Measurements from ENCODE around the gene CRIP2. TPM values are rescaled to one million over a fixed set of nuclear protein-coding genes. Genes with fewer than 3 reads are reported as not detected.

Gene CRIP2
- total RNA-seq, 3 donors from 2014 or later: 46.2 to 146 (median 92.1) TPM

- intact Hi-C loops (cut with DNase I; ENCODE audit: low total_unique reads): no loop called here
- no peaks in the 10 kb centered on the region for H3K9me3 ChIP-seq
- TF ChIP-seq POLR2A (IDR thresholded peaks at IDR 0.05) (no peak), CTCF (IDR thresholded peaks at IDR 0.05) (no peak), POLR2AphosphoS5 (IDR thresholded peaks at IDR 0.05) (no peak)
- no peaks in the 10 kb centered on the region for H3K27me3 ChIP-seq
- H3K36me3 ChIP-seq: no peaks in the 10 kb centered on the region
- H3K4me3 ChIP-seq: no peak overlapping the region
- peaks cover 3 to 13% of the 10 kb centered on the region in 2 donors for H3K4me1 ChIP-seq
- H3K27ac ChIP-seq: no peak overlapping the region
- no peak for DNase-seq (ENCODE audit: low spot score in 2 of 2)
Measured at GRCh38 chr14:105497671-105498429, 23.2 kb downstream of the CRIP2 start.

- Histone ChIP-seq H3K36me3 (no peaks in the 10 kb centered on the region), H3K27ac (peak overlapping the region; percentile 40 to 45), H3K27me3 (no peaks in the 10 kb centered on the region), H3K9me3 (no peaks in the 10 kb centered on the region), H3K4me1 (peaks cover 3 to 13% of the 10 kb centered on the region in 2 donors), H3K4me3 (no peak overlapping the region)
- no peak for DNase-seq (ENCODE audit: low spot score in 2 of 2)
- intact Hi-C loops (cut with DNase I; ENCODE audit: low total_unique reads): no loop called here
- TF ChIP-seq POLR2AphosphoS5 (IDR thresholded peaks at IDR 0.05) (no peak), POLR2A (IDR thresholded peaks at IDR 0.05) (no peak), CTCF (IDR thresholded peaks at IDR 0.05) (no peak)
Measured at GRCh38 chr14:105498430-105499255, 24.0 kb downstream of the CRIP2 start.

- peaks cover 3 to 13% of the 10 kb centered on the region in 2 donors for H3K4me1 ChIP-seq
- intact Hi-C loops (cut with DNase I; ENCODE audit: low total_unique reads): no loop called here
- no peak for DNase-seq (ENCODE audit: low spot score in 2 of 2)
- H3K27me3 ChIP-seq: no peaks in the 10 kb centered on the region
- no peak overlapping the region for H3K4me3 ChIP-seq
- no peaks in the 10 kb centered on the region for H3K36me3 ChIP-seq
- peak overlapping the region; percentile 40 to 45 for H3K27ac ChIP-seq
- TF ChIP-seq POLR2A (IDR thresholded peaks at IDR 0.05) (no peak), POLR2AphosphoS5 (IDR thresholded peaks at IDR 0.05) (no peak), CTCF (IDR thresholded peaks at IDR 0.05) (no peak)
- H3K9me3 ChIP-seq: no peaks in the 10 kb centered on the region
Measured at GRCh38 chr14:105499256-105500035, 24.8 kb downstream of the CRIP2 start.

DNA sequence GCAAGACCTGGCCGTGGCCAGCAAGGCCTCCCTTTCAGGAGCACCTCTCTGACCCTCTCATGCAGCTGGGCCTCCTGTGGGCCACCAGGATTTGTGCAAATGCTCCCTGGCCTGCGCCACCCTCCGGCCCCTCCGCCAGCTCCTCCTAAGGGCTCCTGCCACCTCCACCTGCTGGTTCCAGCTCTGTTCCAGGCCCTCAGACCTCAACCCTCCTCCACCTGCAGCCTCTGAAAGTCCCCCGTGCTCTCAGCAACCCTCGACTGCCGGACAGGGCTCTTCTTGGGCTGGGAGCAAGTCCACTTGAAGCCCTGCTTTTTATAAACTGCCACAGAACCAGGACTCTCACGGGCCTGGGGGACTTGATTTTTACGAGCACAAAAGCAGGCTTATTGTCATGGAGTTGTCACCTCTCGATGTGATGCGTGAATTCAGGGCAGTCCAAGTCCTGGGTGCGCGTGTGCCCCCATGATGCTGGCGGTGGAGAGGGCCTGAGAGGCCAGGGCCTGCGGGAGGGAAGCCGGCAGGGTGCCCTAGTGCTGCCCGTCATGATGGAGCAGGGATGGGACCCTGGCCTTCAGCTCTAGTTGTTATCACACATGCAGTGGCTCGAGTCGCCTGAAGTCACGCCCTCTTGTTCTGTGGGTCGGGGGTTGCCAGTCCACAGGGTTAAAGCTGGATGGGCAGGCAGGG lies 25.6 kb downstream of the CRIP2 start:
- Histone ChIP-seq H3K9me3 (no peaks in the 10 kb centered on the region), H3K27ac (peak overlapping the region; percentile 40 to 45), H3K27me3 (no peaks in the 10 kb centered on the region), H3K4me1 (peaks cover 3 to 13% of the 10 kb centered on the region in 2 donors), H3K4me3 (no peak overlapping the region), H3K36me3 (no peaks in the 10 kb centered on the region)
- no peak for DNase-seq (ENCODE audit: low spot score in 2 of 2)
- no peak for TF ChIP-seq POLR2A (IDR thresholded peaks at IDR 0.05)
- TF ChIP-seq CTCF (IDR thresholded peaks at IDR 0.05): no peak
- TF ChIP-seq POLR2AphosphoS5 (IDR thresholded peaks at IDR 0.05): no peak
- intact Hi-C loops (cut with DNase I; ENCODE audit: low total_unique reads): no loop called here
